ENCODE results near the gene FOXB1.

Gene FOXB1

GRCh38 chr15:59999612-60000112 is 4.4 kb upstream of the FOXB1 start:
- DNase-seq, result no peak

- no peak for DNase-seq
These were observed 3.8 kb upstream of the FOXB1 start for GRCh38 chr15:60000113-60000823.

- DNase-seq, result no peak
These were observed 3.1 kb upstream of the FOXB1 start for GRCh38 chr15:60000824-60001609.

GRCh38 chr15:60001610-60002527 is 2.2 kb upstream of the FOXB1 start:
- no peak for DNase-seq

GRCh38 chr15:60002528-60003218 is 1.4 kb upstream of the FOXB1 start:
- no peak for DNase-seq

- DNase-seq, result no peak
These were observed 685 bp upstream of the FOXB1 start for GRCh38 chr15:60003243-60004008.

- no peak for DNase-seq
These were observed 788 bp downstream of the FOXB1 start for GRCh38 chr15:60004846-60005351.

GRCh38 chr15:60005352-60006202 is 1.5 kb downstream of the FOXB1 start:
- DNase-seq, result no peak

- DNase-seq, result peak; percentile 10
These were observed 2.2 kb downstream of the FOXB1 start for GRCh38 chr15:60006203-60006862.

- DNase-seq, result no peak
These were observed 2.8 kb downstream of the FOXB1 start for GRCh38 chr15:60006873-60007272.

GRCh38 chr15:60009124-60009960 is 5.2 kb downstream of the FOXB1 start:
- no peak for DNase-seq

- no peak for DNase-seq
These were observed 6.0 kb downstream of the FOXB1 start for GRCh38 chr15:60009980-60010732.

GRCh38 chr15:60010858-60011257 is 6.7 kb downstream of the FOXB1 start:
- no peak for DNase-seq

- no peak for DNase-seq
These were observed 8.6 kb downstream of the FOXB1 start for GRCh38 chr15:60012695-60013094.

- peak; percentile 79 for DNase-seq
These were observed 13.7 kb downstream of the FOXB1 start for GRCh38 chr15:60017538-60018520.

- DNase-seq, result no peak
These were observed 16.6 kb downstream of the FOXB1 start for GRCh38 chr15:60020736-60021135.
